Heart right ventricle (tissue), 16 donors: Measurements from ENCODE around the gene MORC2. TPM values are rescaled to one million over a fixed set of nuclear protein-coding genes. Genes with fewer than 3 reads are reported as not detected.

Experiments used
- ATAC-seq, 8 donors: fragments of 200-7000 bp; cut with Tn5 transposase; one replicate each; pipeline ENCODE4 v1.9.1; 2020; ENCODE audit warnings: mild to moderate bottlenecking in 8 of 8, moderate library complexity in 8 of 8, moderate number of reproducible peaks in 1 of 8
- DNase-seq, 2 donors: peaks; one replicate each; pipeline ENCODE4 v3.0.0-alpha.2; 2020
- H3K27ac ChIP-seq, 10 donors: fragments of 200-600 bp; sonication (generic) in 2 of 10; one replicate each; pipeline versions ENCODE4 v1.5.0 to v1.8.0; 2020 to 2022; ENCODE audit warnings: mild to moderate bottlenecking in 3 of 10
- H3K27me3 ChIP-seq, 7 donors: fragments of 200-600 bp; one replicate each; pipeline ENCODE4 v1.8.0; 2021 to 2022; ENCODE audit warnings: mild to moderate bottlenecking in 2 of 7
- H3K36me3 ChIP-seq, 9 donors: fragments of 200-600 bp; sonication (generic) in 1 of 9; one replicate each; pipeline versions ENCODE4 v1.5.0 to v1.8.0; 2020 to 2022; ENCODE audit warnings: mild to moderate bottlenecking in 2 of 9
- H3K4me1 ChIP-seq, 9 donors: fragments of 200-600 bp; sonication (generic) in 1 of 9; one replicate each; pipeline versions ENCODE4 v1.5.0 to v1.8.0; 2020 to 2022; ENCODE audit warnings: mild to moderate bottlenecking in 4 of 9
- H3K4me3 ChIP-seq, 10 donors: fragments of 200-600 bp; sonication (generic) in 2 of 10; one replicate each; pipeline versions ENCODE4 v1.5.0 to v1.8.0; 2020 to 2022; ENCODE audit warnings: mild to moderate bottlenecking in 7 of 10, moderate library complexity in 2 of 10
- H3K9me3 ChIP-seq, 11 donors: fragments of 200-600 bp in 10 of 11; sonication (generic) in 2 of 11; one replicate each; pipeline versions ENCODE4 v1.5.0 to v1.8.0; 2013 to 2022; ENCODE audit warnings: mild to moderate bottlenecking in 2 of 11, control low read depth in 1 of 11, moderate library complexity in 1 of 11
- CTCF ChIP-seq, 9 donors: fragments of 200-600 bp; sonication (generic) in 2 of 9; IDR thresholded peaks; one replicate each; pipeline versions ENCODE4 v1.5.0 to v1.8.0; 2021 to 2022; ENCODE audit warnings: antibody characterized with exemption in 9 of 9, mild to moderate bottlenecking in 5 of 9, moderate library complexity in 1 of 9
- WGBS, 2 donors: extraction: QIAGEN DNeasy Blood & Tissue Kit; methylation state at CpG; one replicate each; pipeline ENCODE4 v1.1.7; 2013; ENCODE audit warnings: inconsistent platforms in 1 of 2; 5-methylcytosine and 5-hydroxymethylcytosine counted together
- intact Hi-C, 10 donors: fragments of 100-400 bp; cut with DNase I; formaldehyde crosslinking; loops; one replicate each; pipeline versions ENCODE4 v1.11.1 to v1.14.2; 2022
- polyA plus RNA-seq, 2 donors: library from polyadenylated mRNA; stranded (reverse); fragments of 200-250 nt; gene quantifications; one replicate each; pipeline ENCODE4 v1.2.3, GENCODE V29; 2013
- total RNA-seq, 10 donors: library from RNA; stranded (reverse); fragmentation: NEBNext Ultra II Directional in 3 of 10; extraction: Animal tissue kit (Norgen Biotek cat#: 25700) in 3 of 10; gene quantifications; one replicate each; pipeline versions ENCODE4 v1.2.1 to v1.2.4, GENCODE V29; 2021 to 2023
- donor health status: Arrhythmogenic right ventricular cardiomyopathy.
- donor health status: ischemic (EF 13 %, LVEDD 7.1; RV severe dilation, severe dysfunction).
- donor health status: healthy with polysubstance abuse.
- donor health status: DM: no; HTN: yes; CAD: no.
- donor health status: DM: no; HTN: no; CAD: no.
- donor health status: ischemic (EF 25% LVEDD 6.9; RV normal size, moderate dysfunction).
- donor health status: ischemic (EF 25% LVEDD 5.7; RV mildly dilated, moderate dysfunction).
- donor health status: healthy.
- donor health status: DM: yes; HTN: yes; CAD: no.
- donor health status: Ischemic cardiomyopathy.
- donor health status: ischemic (EF 35%, LVEDD 5.7; RV mildly dilated, moderate dysfunction).
- donor health status: nonischemic (EF 11% LVEDD 7.7; RV severe dilation, severe dysfunction).
- donor health status: DM: yes; HTN: yes; CAD: no.
- donor health status: PGD.
- donor health status: ischemic (EF 29% LVEDD 5.4; RV normal size, mild dysfunction).
- donor health status: nonischemic (EF 23%, LVEDD 6.1; RV moderate dilation, normal function).

The MORC2 gene
- total and polyA plus RNA-seq, 12 donors, result 14.1 to 27.8 (median 20.5) TPM

- DNase-seq, result no peak
- intact Hi-C loops, result loop anchor here in 2 of 10 donors (5.0 to 10.0 kb wide), 2 partner anchors 130 to 258 kb away; no protein-coding TSS in a partner anchor
- Histone ChIP-seq H3K9me3 (peaks cover 0 to 33% (median 13%) of the 10 kb centered on the region in 11 donors), H3K27me3 (no peaks in the 10 kb centered on the region), H3K4me3 (no peak overlapping the region), H3K36me3 (peaks cover 0 to 49% (median 6%) of the 10 kb centered on the region in 9 donors), H3K4me1 (no peaks in the 10 kb centered on the region), H3K27ac (no peak overlapping the region)
- WGBS, 2 donors, result 73 to 77% methylated on average over 16 of the region's 16 CpGs
- no peak for ATAC-seq
- no peak for TF ChIP-seq CTCF (IDR thresholded peaks at IDR 0.05)
Observed at GRCh38 chr22:30902496-30903357, 65.8 kb downstream of the MORC2 start.

- no peak for TF ChIP-seq CTCF (IDR thresholded peaks at IDR 0.05)
- ATAC-seq (no peak), DNase-seq (no peak)
- H3K4me1 ChIP-seq, result no peaks in the 10 kb centered on the region
- no peak overlapping the region for H3K4me3 ChIP-seq
- 70 to 80% methylated on average over 3 of the region's 3 CpGs for WGBS, 2 donors
- H3K9me3 ChIP-seq, result peaks cover 0 to 14% (median 6%) of the 10 kb centered on the region in 11 donors
- H3K27ac ChIP-seq, result no peak overlapping the region
- no peaks in the 10 kb centered on the region for H3K27me3 ChIP-seq
- intact Hi-C loops, result loop anchor here in 2 of 10 donors (5.0 to 10.0 kb wide), 2 partner anchors 120 to 132 kb away; no protein-coding TSS in a partner anchor
- H3K36me3 ChIP-seq, result peaks cover 0 to 50% (median 5%) of the 10 kb centered on the region in 9 donors
Observed at GRCh38 chr22:30894371-30894740, 74.2 kb downstream of the MORC2 start.

- WGBS, 2 donors, result 84 to 87% methylated on average over 23 of the region's 23 CpGs
- Histone ChIP-seq H3K4me1 (no peaks in the 10 kb centered on the region), H3K36me3 (peaks cover 0 to 57% (median 7%) of the 10 kb centered on the region in 9 donors), H3K27me3 (no peaks in the 10 kb centered on the region), H3K4me3 (no peak overlapping the region), H3K9me3 (peaks cover 0 to 8% (median under 1%) of the 10 kb centered on the region in 11 donors), H3K27ac (no peak overlapping the region)
- intact Hi-C loops, result loop anchor here in 2 of 10 donors (5.0 to 10.0 kb wide), 2 partner anchors 119 to 131 kb away; no protein-coding TSS in a partner anchor
- TF ChIP-seq CTCF (IDR thresholded peaks at IDR 0.05), result no peak
- DNase-seq, result no peak
- ATAC-seq, result no peak
Observed at GRCh38 chr22:30893434-30894370, 74.9 kb downstream of the MORC2 start.

GRCh38 chr22:30892731-30893221 lies 75.8 kb downstream of the MORC2 start:
- intact Hi-C loops, result loop anchor here in 2 of 10 donors (5.0 to 10.0 kb wide), 2 partner anchors 118 to 130 kb away; no protein-coding TSS in a partner anchor
- Histone ChIP-seq H3K4me1 (no peaks in the 10 kb centered on the region), H3K9me3 (no peaks in the 10 kb centered on the region), H3K4me3 (no peak overlapping the region), H3K27ac (no peak overlapping the region), H3K27me3 (no peaks in the 10 kb centered on the region), H3K36me3 (peaks cover 0 to 54% (median 0%) of the 10 kb centered on the region in 9 donors)
- 98 to 99% methylated on average over 5 of the region's 5 CpGs for WGBS, 2 donors
- no peak for DNase-seq
- no peak for ATAC-seq
- TF ChIP-seq CTCF (IDR thresholded peaks at IDR 0.05), result no peak
